ENCODE measurements around the gene MYL5.

Gene MYL5

DNA sequence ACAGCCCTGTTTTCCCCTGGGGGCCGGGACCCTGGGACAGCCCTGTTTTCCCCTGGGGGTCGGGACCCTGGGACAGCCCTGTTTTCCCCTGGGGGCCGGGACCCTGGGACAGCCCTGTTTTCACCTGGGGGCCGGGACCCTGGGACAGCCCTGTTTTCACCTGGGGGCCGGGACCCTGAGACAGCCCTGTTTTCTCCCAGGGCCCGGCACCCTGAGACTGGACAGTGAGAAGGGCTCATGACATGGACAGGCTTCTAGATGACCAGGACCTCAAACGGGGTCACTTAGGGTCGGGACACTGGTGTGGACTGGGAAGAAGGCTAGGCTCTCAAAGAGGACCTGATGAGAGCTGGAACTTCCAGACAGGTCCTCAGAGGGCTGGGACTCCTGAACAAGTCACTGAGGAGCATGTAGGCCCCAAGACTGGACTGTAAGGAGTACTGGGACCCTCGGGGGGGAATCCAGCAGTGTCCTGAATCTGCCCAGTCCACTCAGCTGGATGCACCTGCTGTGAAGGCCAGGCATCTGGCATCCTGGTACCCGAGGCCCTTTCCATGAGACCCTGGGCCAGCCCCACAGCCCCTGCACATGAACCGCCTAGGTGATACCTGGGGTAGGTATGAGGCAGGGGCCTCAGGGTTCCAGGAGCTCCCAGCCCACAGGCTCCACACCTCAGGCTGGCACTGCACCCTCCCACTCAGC, 33.7 kb downstream of the MYL5 start:
- TF ChIP-seq, protein P1, sequence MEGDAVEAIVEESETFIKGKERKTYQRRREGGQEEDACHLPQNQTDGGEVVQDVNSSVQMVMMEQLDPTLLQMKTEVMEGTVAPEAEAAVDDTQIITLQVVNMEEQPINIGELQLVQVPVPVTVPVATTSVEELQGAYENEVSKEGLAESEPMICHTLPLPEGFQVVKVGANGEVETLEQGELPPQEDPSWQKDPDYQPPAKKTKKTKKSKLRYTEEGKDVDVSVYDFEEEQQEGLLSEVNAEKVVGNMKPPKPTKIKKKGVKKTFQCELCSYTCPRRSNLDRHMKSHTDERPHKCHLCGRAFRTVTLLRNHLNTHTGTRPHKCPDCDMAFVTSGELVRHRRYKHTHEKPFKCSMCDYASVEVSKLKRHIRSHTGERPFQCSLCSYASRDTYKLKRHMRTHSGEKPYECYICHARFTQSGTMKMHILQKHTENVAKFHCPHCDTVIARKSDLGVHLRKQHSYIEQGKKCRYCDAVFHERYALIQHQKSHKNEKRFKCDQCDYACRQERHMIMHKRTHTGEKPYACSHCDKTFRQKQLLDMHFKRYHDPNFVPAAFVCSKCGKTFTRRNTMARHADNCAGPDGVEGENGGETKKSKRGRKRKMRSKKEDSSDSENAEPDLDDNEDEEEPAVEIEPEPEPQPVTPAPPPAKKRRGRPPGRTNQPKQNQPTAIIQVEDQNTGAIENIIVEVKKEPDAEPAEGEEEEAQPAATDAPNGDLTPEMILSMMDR (IDR thresholded peaks at IDR 0.05; ENCODE audit: borderline replicate concordance, insufficient read depth, low read depth, low read length): no peak
- no peak overlapping the region for H3K4me3 ChIP-seq (ENCODE audit: low read depth, low read length)

DNA sequence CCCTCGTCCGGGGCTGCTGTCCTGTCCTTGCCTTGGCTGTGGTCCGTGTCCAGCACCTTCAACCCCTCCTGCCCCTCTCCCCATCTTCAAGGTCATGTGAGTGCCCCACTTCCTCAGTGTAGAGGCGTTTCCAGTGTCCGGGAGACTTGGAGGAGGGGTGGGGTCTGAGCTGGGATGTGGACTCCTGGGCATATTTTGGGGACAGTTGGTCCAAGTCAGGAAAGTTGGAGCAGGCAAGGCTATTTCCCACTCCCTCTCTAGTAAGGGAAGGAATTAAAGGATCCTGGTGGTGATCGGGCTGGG, 34.2 kb downstream of the MYL5 start:
- H3K4me3 ChIP-seq (ENCODE audit: low read depth, low read length): no peak overlapping the region
- TF ChIP-seq, protein P1 (IDR thresholded peaks at IDR 0.05; ENCODE audit: borderline replicate concordance, insufficient read depth, low read depth, low read length): no peak

DNA sequence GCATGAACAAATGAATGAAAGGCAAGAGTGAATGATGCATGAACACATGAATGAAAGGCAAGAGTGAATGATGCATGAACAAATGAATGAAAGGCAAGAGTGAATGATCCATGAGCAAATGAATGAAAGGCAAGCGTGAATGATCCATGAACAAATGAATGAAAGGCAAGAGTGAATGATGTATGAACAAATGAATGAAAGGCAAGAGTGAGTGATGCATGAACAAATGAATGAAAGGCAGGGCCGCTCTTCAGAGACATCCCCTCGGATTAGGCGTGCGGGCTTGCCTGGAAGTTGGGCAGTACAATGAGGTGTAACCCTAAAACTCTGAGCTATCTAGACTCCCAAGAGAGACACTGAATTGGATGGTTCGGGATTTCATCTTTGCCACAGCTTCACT, 35.0 kb downstream of the MYL5 start:
- TF ChIP-seq, protein P1 (IDR thresholded peaks at IDR 0.05; ENCODE audit: borderline replicate concordance, insufficient read depth, low read depth, low read length): no peak
- no peak overlapping the region for H3K4me3 ChIP-seq (ENCODE audit: low read depth, low read length)

DNA sequence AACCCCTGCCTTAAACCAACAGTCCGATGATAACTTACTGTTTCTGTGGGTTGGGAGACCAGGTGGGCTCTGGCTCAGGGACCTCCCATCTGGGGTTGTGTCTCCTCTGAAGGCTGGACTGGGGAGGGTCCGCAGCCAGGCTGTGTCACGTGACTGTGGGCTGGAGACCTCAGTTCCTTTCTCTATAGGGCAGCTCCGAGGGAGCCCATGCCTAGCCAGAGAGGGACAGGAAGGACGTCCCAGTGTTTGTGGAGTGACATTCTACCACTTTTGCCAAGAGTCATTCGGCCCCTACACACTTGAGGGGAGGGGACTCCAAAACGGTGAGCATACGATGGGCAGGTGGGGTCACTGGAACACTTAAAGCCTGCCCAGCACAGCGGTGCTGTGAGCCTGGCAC, 35.8 kb downstream of the MYL5 start:
- TF ChIP-seq, protein P1 (IDR thresholded peaks at IDR 0.05; ENCODE audit: borderline replicate concordance, insufficient read depth, low read depth, low read length): no peak
- H3K4me3 ChIP-seq (ENCODE audit: low read depth, low read length): no peak overlapping the region

DNA sequence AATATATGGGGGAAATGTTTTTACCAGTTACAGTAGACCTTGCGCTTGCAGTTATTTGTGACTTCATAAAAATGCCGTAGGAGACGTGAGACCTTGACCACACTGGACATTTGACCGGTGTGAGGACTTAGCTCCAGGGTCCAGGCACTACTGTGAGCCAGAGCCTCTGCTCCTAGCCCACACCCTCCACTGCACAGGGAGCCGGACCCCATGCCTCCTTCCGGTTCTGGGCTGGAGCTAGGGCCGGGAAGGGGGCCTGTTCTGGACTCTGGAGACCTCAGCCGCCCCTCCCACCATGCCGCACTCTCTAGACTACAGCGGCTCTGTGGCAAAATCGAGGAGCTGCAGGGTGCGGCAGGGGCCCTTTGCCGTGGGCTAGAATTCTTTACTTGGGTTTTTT, 36.6 kb downstream of the MYL5 start:
- TF ChIP-seq, protein P1 (IDR thresholded peaks at IDR 0.05; ENCODE audit: borderline replicate concordance, insufficient read depth, low read depth, low read length): no peak
- no peak overlapping the region for H3K4me3 ChIP-seq (ENCODE audit: low read depth, low read length)

DNA sequence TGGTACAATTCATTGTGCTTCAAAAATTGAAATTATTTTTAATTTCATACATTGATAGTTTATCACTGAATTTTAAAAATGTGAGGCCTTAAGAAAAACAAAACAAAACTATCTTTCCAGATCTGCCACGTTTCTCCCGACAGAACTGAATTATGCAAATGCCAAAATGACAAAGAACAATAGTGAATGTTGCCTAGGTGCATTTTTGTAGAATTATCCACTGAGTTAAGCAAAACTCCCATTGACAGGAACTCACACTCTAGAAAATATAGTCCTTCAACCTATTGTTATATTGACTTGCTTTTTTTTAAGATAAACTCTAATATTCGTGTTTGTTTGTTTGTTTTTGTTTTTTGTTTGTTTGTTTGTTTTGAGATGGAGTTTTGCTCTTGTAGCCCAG, 37.8 kb downstream of the MYL5 start:
- TF ChIP-seq, protein P1 (IDR thresholded peaks at IDR 0.05; ENCODE audit: borderline replicate concordance, insufficient read depth, low read depth, low read length): no peak
- no peak overlapping the region for H3K4me3 ChIP-seq (ENCODE audit: low read depth, low read length)

DNA sequence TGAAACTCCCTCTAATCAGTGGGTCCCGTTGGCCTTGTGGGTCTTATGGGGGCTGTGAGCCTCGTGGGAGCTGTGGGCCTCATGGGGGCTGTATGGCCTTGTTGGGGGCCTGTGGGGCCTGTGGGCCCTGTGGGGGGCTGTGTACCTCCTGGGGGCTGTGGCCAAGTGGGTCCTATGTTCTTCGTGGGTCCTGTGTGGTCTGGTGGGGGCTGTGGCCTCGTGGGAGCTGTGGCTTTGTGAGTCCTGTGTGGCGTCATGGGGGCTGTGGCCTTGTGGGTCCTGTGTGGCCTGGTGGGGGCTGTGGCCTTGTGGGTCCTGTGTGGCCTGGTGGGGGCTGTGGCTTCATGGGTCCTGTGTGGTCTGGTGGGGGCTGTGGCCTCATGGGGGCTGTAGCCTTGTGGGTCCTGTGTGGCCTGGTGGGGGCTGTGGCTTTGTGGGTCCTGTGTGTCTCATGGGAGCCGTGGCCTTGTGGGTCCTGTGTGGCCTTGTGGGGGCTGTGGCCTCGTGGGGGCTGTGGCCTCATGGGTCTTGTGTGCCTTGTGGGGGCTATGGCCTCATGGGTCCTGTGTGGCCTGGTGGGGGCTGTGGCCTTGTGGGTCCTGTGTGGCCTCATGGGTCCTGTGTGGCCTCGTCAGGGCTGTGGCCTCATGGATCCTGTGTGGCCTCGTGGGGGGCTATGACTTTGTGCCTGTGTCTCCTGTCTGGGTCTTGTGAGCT, 38.7 kb downstream of the MYL5 start:
- H3K4me3 ChIP-seq (ENCODE audit: low read depth, low read length): no peak overlapping the region
- TF ChIP-seq, protein P1 (IDR thresholded peaks at IDR 0.05; ENCODE audit: borderline replicate concordance, insufficient read depth, low read depth, low read length): no peak
